ENCODE data around the gene APBA2.

GRCh38 chr15:29130951-29131839 lies 245.4 kb downstream of the APBA2 start:
- TF ChIP-seq POLR2AphosphoS5 (IDR thresholded peaks at IDR 0.05) (no peak), CTCF (IDR thresholded peaks at IDR 0.05) (no peak)
